C4-2B (cell line): ENCODE results near the gene SECTM1.

Experiments
- H3K27ac ChIP-seq: fragments of 450-650 bp; 2 replicates; pipeline ENCODE4 v1.5.1; 2017
- ZFX ChIP-seq: fragments of 450-650 bp; IDR thresholded peaks from 2 replicates; pipeline ENCODE4 v1.6.1; 2017
- TF ChIP-seq, protein P1 (sequence below): fragments of 450-650 bp; conservative IDR thresholded peaks from 2 replicates; pipeline ENCODE4 v1.5.1; 2017; ENCODE audit warnings: mild to moderate bottlenecking

SECTM1 gene

DNA sequence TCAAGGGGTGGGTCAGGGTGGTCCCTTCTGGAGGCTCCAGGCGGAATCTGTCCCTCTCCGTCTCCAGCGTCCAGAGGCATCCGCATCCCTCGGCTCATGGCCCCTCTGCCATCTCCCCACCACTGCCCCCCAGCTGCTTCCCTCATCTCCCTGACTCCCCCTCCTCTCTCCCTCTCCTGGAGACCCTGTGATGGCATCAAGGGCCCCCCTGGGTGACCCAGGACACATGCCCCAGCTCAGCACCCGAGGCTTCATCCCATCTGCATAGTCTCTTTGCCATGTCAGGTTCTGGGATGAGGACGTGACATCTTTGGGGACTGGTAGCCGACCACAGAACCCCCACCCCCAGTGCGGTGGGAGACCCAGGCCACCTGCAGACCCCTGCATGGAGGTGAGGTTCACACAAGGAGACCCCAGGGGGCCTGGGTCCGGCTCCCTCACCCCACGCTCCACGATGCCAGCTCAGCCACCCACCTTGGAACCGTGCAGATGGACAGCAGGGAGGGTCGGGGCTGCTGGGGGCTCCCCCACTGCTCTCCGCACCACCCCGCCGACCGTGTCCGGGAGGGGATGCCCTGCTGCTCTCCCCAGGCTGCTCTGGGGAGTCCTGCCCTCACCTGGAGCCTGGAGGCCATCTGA, 3.8 kb downstream of the SECTM1 start:
- no peak for TF ChIP-seq ZFX
- TF ChIP-seq, protein P1, sequence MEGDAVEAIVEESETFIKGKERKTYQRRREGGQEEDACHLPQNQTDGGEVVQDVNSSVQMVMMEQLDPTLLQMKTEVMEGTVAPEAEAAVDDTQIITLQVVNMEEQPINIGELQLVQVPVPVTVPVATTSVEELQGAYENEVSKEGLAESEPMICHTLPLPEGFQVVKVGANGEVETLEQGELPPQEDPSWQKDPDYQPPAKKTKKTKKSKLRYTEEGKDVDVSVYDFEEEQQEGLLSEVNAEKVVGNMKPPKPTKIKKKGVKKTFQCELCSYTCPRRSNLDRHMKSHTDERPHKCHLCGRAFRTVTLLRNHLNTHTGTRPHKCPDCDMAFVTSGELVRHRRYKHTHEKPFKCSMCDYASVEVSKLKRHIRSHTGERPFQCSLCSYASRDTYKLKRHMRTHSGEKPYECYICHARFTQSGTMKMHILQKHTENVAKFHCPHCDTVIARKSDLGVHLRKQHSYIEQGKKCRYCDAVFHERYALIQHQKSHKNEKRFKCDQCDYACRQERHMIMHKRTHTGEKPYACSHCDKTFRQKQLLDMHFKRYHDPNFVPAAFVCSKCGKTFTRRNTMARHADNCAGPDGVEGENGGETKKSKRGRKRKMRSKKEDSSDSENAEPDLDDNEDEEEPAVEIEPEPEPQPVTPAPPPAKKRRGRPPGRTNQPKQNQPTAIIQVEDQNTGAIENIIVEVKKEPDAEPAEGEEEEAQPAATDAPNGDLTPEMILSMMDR: no peak
- no peak overlapping the region for H3K27ac ChIP-seq

- TF ChIP-seq, protein P1: no peak
- TF ChIP-seq ZFX: no peak
- no peak overlapping the region for H3K27ac ChIP-seq
These were observed 4.5 kb downstream of the SECTM1 start for GRCh38 chr17:82328994-82329507.

- TF ChIP-seq, protein P1: no peak
- TF ChIP-seq ZFX: no peak
- no peak overlapping the region for H3K27ac ChIP-seq
These were observed 5.2 kb downstream of the SECTM1 start for GRCh38 chr17:82328141-82328993.

DNA sequence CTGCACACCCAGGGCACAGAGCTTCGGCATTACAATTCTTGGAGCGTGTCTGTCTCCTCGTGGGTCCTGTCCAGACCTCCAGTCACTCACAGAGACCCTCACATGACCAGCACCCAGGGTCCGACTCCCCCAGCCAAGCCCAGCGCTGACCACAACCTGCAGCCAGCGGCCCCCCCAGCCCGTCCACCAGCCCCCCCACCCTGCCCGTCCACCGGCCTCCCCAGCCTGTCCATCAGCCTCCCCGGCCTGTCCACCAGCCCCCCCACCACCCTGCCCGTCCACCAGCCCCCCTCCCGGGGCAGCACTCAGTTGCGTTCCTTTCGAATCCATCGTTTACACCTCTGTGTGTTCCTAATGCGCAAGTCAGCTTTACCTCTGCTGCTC, 5.8 kb downstream of the SECTM1 start:
- no peak overlapping the region for H3K27ac ChIP-seq
- no peak for TF ChIP-seq ZFX
- TF ChIP-seq, protein P1: no peak

- no peak for TF ChIP-seq ZFX
- TF ChIP-seq, protein P1: no peak
- no peak overlapping the region for H3K27ac ChIP-seq
These were observed 6.3 kb downstream of the SECTM1 start for GRCh38 chr17:82327289-82327688.

- H3K27ac ChIP-seq: no peak overlapping the region
- TF ChIP-seq, protein P1: no peak
- no peak for TF ChIP-seq ZFX
These were observed 8.0 kb downstream of the SECTM1 start for GRCh38 chr17:82325286-82326180.
